HEK293 (cell line): ENCODE results near the gene CLSTN1.

Source experiments
- GLI4 ChIP-seq: fragments of 450-650 bp; formaldehyde crosslinking; IDR thresholded peaks from 2 replicates; pipeline ENCODE4 v1.5.1; 2016; ENCODE audit warnings: missing biosample characterization, missing genetic modification characterization
- HOXC10 ChIP-seq: sonication (generic); formaldehyde crosslinking; IDR thresholded peaks from 2 replicates; pipeline ENCODE4 v1.8.1; 2023; ENCODE audit warnings: mild to moderate bottlenecking, missing genetic modification reagents
- KLF1 ChIP-seq: fragments of 450-650 bp; formaldehyde crosslinking; IDR thresholded peaks from 2 replicates; pipeline ENCODE4 v1.5.1; 2016; ENCODE audit warnings: missing biosample characterization, missing genetic modification characterization
- RBAK ChIP-seq: fragments of 450-650 bp; formaldehyde crosslinking; IDR thresholded peaks from 2 replicates; pipeline ENCODE4 v1.5.1; 2016; ENCODE audit warnings: missing biosample characterization, missing genetic modification characterization
- SALL2 ChIP-seq: fragments of 450-650 bp; formaldehyde crosslinking; IDR thresholded peaks from 2 replicates; pipeline ENCODE4 v1.5.0; 2017; ENCODE audit warnings: missing biosample characterization, mild to moderate bottlenecking, missing genetic modification characterization, borderline replicate concordance
- TCF7L2 ChIP-seq: IDR thresholded peaks from 2 replicates; pipeline ENCODE4 v1.6.1; 2011; ENCODE audit warnings: low read depth, mild to moderate bottlenecking, inconsistent platforms, low read length, moderate library complexity, borderline replicate concordance
- ZBTB17 ChIP-seq: fragments of 450-650 bp; formaldehyde crosslinking; IDR thresholded peaks from 2 replicates; pipeline ENCODE4 v1.5.1; 2016; ENCODE audit warnings: missing biosample characterization, missing genetic modification characterization
- ZBTB7A ChIP-seq: fragments of 450-650 bp; formaldehyde crosslinking; IDR thresholded peaks from 2 replicates; pipeline ENCODE4 v1.5.1; 2016; ENCODE audit warnings: low read depth, missing biosample characterization, missing genetic modification characterization
- ZFHX2 ChIP-seq: fragments of 450-650 bp; formaldehyde crosslinking; conservative IDR thresholded peaks from 2 replicates; pipeline ENCODE4 v1.5.1; 2016; ENCODE audit warnings: missing biosample characterization, missing genetic modification characterization
- ZFP37 ChIP-seq: fragments of 450-650 bp; formaldehyde crosslinking; IDR thresholded peaks from 2 replicates; pipeline ENCODE4 v1.5.1; 2016; ENCODE audit warnings: missing biosample characterization, missing genetic modification characterization
- ZNF184 ChIP-seq: fragments of 450-650 bp; IDR thresholded peaks from 2 replicates; pipeline ENCODE4 v1.5.1; 2018; ENCODE audit warnings: missing biosample characterization, mild to moderate bottlenecking, missing genetic modification characterization
- ZNF366 ChIP-seq: fragments of 450-650 bp; formaldehyde crosslinking; conservative IDR thresholded peaks from 2 replicates; pipeline ENCODE4 v1.5.1; 2016; ENCODE audit warnings: missing biosample characterization, missing genetic modification characterization
- ZNF416 ChIP-seq: fragments of 450-650 bp; formaldehyde crosslinking; IDR thresholded peaks from 2 replicates; pipeline ENCODE4 v1.5.1; 2016; ENCODE audit warnings: missing biosample characterization, missing genetic modification characterization
- ZNF501 ChIP-seq: fragments of 450-650 bp; formaldehyde crosslinking; IDR thresholded peaks from 2 replicates; pipeline ENCODE4 v1.5.1; 2016; ENCODE audit warnings: missing biosample characterization, missing genetic modification characterization
- ZNF510 ChIP-seq: fragments of 450-650 bp; formaldehyde crosslinking; IDR thresholded peaks from 2 replicates; pipeline ENCODE4 v1.5.1; 2018; ENCODE audit warnings: mild to moderate bottlenecking, missing genetic modification characterization, missing biosample characterization; ENCODE audit not compliant: insufficient replicate concordance
- ZNF555 ChIP-seq: fragments of 450-650 bp; formaldehyde crosslinking; conservative IDR thresholded peaks from 2 replicates; pipeline ENCODE4 v1.5.1; 2017; ENCODE audit warnings: missing biosample characterization, mild to moderate bottlenecking, missing genetic modification characterization, inconsistent platforms
- ZNF837 ChIP-seq: fragments of 450-650 bp; formaldehyde crosslinking; IDR thresholded peaks from 2 replicates; pipeline ENCODE4 v1.5.1; 2016; ENCODE audit warnings: missing biosample characterization, missing genetic modification characterization
- ZSCAN23 ChIP-seq: fragments of 450-650 bp; formaldehyde crosslinking; IDR thresholded peaks from 2 replicates; pipeline ENCODE4 v1.5.1; 2016; ENCODE audit warnings: missing biosample characterization, missing genetic modification characterization
- TF ChIP-seq, protein P1 (sequence below): fragments of 450-650 bp; formaldehyde crosslinking; IDR thresholded peaks from 2 replicates; pipeline ENCODE4 v1.5.0; 2017; ENCODE audit warnings: missing biosample characterization, missing genetic modification characterization, borderline replicate concordance
- TF ChIP-seq, protein P2 (sequence below): fragments of 450-650 bp; formaldehyde crosslinking; IDR thresholded peaks from 2 replicates; pipeline ENCODE4 v1.5.1; 2016; ENCODE audit warnings: missing biosample characterization, missing genetic modification characterization
- TF ChIP-seq, protein P3 (sequence below): fragments of 450-650 bp; formaldehyde crosslinking; IDR thresholded peaks from 2 replicates; pipeline ENCODE4 v1.5.1; 2016; ENCODE audit warnings: missing biosample characterization, missing genetic modification characterization, low read depth
- TF ChIP-seq, protein P4 (sequence below): fragments of 450-650 bp; formaldehyde crosslinking; IDR thresholded peaks from 2 replicates; pipeline ENCODE4 v1.5.1; 2016; ENCODE audit warnings: missing biosample characterization, missing genetic modification characterization
- TF ChIP-seq, protein P5 (sequence below): fragments of 450-650 bp; formaldehyde crosslinking; IDR thresholded peaks from 2 replicates; pipeline ENCODE4 v1.5.1; 2016; ENCODE audit warnings: missing biosample characterization, missing genetic modification characterization, borderline replicate concordance

Gene CLSTN1

DNA sequence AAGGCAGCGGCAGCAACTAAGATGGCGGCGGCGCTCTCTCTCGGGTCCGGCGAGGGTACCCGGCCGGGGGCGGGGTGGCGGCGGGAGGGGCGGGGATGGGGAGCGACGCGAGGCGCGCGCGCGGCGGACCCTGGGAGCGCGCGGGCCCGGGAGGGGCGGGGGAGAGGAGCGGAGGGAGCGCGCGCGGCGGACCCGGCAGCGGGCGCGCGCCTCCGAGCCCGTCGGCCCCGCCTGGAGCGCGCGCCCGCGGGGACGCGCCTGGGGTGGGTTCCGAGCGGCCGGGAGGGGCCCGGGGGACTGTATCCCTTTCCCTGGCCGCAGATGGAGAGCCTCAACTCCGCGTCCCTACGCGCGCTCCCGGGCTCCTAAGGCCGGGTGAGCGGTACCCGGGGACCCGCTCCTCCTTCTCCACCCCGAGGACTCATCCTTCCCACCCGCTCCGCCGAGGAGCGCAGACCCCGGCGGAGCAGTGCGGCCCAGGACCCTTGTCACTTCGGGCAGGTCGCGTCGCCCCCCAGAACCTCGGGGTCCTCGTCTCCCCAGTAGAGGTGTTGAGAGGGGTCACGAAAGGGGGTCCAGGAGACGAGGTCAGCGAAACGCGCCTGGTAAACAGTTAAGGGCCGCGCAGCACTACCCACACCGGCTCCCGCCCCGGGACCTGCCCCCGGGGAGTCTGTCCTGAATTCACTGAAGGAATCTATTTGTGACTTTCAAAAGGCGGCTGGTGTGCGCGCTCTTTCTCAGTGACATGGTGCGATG is at the start of gene CLSTN1 (continued):
- TF ChIP-seq, protein P1, sequence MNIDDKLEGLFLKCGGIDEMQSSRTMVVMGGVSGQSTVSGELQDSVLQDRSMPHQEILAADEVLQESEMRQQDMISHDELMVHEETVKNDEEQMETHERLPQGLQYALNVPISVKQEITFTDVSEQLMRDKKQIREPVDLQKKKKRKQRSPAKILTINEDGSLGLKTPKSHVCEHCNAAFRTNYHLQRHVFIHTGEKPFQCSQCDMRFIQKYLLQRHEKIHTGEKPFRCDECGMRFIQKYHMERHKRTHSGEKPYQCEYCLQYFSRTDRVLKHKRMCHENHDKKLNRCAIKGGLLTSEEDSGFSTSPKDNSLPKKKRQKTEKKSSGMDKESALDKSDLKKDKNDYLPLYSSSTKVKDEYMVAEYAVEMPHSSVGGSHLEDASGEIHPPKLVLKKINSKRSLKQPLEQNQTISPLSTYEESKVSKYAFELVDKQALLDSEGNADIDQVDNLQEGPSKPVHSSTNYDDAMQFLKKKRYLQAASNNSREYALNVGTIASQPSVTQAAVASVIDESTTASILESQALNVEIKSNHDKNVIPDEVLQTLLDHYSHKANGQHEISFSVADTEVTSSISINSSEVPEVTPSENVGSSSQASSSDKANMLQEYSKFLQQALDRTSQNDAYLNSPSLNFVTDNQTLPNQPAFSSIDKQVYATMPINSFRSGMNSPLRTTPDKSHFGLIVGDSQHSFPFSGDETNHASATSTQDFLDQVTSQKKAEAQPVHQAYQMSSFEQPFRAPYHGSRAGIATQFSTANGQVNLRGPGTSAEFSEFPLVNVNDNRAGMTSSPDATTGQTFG (tag by site-specific recombination), result no peak
- TF ChIP-seq ZNF416 (no peak), ZBTB7A (tag by site-specific recombination) (peak; percentile 88), HOXC10 (CRISPR knock-in tag) (no peak), ZNF555 (no peak), TCF7L2 (no peak), ZNF501 (tag by site-specific recombination) (no peak), GLI4 (tag by site-specific recombination) (no peak), ZSCAN23 (tag by site-specific recombination) (no peak), ZNF366 (tag by site-specific recombination) (no peak), SALL2 (tag by site-specific recombination) (no peak), ZBTB17 (tag by site-specific recombination) (peak; percentile 37; the same call in 1 of the 2 replicates), ZNF184 (tag by site-specific recombination) (no peak), ZNF837 (no peak), KLF1 (peak; percentile 30; the same call in 1 of the 2 replicates), ZNF510 (no peak), RBAK (tag by site-specific recombination) (no peak), ZFP37 (no peak), ZFHX2 (tag by site-specific recombination) (peak; percentile 29)
- TF ChIP-seq, protein P2, sequence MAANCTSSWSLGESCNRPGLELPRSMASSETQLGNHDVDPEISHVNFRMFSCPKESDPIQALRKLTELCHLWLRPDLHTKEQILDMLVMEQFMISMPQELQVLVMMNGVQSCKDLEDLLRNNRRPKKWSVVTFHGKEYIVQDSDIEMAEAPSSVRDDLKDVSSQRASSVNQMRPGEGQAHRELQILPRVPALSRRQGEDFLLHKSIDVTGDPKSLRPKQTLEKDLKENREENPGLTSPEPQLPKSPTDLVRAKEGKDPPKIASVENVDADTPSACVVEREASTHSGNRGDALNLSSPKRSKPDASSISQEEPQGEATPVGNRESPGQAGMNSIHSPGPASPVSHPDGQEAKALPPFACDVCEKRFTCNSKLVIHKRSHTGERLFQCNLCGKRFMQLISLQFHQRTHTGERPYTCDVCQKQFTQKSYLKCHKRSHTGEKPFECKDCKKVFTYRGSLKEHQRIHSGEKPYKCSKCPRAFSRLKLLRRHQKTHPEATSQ (tag by site-specific recombination), result no peak
- TF ChIP-seq, protein P3, sequence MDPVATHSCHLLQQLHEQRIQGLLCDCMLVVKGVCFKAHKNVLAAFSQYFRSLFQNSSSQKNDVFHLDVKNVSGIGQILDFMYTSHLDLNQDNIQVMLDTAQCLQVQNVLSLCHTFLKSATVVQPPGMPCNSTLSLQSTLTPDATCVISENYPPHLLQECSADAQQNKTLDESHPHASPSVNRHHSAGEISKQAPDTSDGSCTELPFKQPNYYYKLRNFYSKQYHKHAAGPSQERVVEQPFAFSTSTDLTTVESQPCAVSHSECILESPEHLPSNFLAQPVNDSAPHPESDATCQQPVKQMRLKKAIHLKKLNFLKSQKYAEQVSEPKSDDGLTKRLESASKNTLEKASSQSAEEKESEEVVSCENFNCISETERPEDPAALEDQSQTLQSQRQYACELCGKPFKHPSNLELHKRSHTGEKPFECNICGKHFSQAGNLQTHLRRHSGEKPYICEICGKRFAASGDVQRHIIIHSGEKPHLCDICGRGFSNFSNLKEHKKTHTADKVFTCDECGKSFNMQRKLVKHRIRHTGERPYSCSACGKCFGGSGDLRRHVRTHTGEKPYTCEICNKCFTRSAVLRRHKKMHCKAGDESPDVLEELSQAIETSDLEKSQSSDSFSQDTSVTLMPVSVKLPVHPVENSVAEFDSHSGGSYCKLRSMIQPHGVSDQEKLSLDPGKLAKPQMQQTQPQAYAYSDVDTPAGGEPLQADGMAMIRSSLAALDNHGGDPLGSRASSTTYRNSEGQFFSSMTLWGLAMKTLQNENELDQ (tag by site-specific recombination), result no peak
- TF ChIP-seq, protein P4, sequence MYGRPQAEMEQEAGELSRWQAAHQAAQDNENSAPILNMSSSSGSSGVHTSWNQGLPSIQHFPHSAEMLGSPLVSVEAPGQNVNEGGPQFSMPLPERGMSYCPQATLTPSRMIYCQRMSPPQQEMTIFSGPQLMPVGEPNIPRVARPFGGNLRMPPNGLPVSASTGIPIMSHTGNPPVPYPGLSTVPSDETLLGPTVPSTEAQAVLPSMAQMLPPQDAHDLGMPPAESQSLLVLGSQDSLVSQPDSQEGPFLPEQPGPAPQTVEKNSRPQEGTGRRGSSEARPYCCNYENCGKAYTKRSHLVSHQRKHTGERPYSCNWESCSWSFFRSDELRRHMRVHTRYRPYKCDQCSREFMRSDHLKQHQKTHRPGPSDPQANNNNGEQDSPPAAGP (tag by site-specific recombination), result peak; percentile 55; the same call in 1 of the 2 replicates
- TF ChIP-seq, protein P5, sequence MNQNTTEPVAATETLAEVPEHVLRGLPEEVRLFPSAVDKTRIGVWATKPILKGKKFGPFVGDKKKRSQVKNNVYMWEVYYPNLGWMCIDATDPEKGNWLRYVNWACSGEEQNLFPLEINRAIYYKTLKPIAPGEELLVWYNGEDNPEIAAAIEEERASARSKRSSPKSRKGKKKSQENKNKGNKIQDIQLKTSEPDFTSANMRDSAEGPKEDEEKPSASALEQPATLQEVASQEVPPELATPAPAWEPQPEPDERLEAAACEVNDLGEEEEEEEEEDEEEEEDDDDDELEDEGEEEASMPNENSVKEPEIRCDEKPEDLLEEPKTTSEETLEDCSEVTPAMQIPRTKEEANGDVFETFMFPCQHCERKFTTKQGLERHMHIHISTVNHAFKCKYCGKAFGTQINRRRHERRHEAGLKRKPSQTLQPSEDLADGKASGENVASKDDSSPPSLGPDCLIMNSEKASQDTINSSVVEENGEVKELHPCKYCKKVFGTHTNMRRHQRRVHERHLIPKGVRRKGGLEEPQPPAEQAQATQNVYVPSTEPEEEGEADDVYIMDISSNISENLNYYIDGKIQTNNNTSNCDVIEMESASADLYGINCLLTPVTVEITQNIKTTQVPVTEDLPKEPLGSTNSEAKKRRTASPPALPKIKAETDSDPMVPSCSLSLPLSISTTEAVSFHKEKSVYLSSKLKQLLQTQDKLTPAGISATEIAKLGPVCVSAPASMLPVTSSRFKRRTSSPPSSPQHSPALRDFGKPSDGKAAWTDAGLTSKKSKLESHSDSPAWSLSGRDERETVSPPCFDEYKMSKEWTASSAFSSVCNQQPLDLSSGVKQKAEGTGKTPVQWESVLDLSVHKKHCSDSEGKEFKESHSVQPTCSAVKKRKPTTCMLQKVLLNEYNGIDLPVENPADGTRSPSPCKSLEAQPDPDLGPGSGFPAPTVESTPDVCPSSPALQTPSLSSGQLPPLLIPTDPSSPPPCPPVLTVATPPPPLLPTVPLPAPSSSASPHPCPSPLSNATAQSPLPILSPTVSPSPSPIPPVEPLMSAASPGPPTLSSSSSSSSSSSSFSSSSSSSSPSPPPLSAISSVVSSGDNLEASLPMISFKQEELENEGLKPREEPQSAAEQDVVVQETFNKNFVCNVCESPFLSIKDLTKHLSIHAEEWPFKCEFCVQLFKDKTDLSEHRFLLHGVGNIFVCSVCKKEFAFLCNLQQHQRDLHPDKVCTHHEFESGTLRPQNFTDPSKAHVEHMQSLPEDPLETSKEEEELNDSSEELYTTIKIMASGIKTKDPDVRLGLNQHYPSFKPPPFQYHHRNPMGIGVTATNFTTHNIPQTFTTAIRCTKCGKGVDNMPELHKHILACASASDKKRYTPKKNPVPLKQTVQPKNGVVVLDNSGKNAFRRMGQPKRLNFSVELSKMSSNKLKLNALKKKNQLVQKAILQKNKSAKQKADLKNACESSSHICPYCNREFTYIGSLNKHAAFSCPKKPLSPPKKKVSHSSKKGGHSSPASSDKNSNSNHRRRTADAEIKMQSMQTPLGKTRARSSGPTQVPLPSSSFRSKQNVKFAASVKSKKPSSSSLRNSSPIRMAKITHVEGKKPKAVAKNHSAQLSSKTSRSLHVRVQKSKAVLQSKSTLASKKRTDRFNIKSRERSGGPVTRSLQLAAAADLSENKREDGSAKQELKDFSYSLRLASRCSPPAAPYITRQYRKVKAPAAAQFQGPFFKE (tag by site-specific recombination), result no peak
